Measurements from ENCODE around the gene PRMT7.

PRMT7 gene

GRCh38 chr16:68309799-68310198, 1.0 kb upstream of the PRMT7 start:
- DNase-seq = no peak

- peak; percentile 46 for DNase-seq
These were observed 414 bp upstream of the PRMT7 start for GRCh38 chr16:68310437-68310773.

DNA sequence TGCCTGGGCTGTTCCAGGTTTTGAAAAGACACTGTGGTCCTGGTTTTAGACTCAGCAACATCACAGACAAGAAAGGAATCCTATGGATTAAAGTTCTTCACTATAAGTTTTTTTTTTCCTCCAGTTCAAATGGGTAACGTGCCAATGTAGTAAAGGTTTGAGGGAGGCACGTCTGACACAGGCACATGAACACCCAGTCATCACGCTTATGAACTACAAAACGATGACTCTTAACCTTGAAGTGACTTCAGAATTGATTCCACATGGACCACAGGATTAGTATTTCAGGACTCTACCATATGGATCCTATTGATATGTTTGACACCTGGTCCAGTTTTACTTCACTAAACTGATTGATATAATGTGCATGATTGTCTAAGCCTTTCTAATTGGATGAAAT, 2.3 kb downstream of the PRMT7 start:
- DNase-seq = no peak

DNA sequence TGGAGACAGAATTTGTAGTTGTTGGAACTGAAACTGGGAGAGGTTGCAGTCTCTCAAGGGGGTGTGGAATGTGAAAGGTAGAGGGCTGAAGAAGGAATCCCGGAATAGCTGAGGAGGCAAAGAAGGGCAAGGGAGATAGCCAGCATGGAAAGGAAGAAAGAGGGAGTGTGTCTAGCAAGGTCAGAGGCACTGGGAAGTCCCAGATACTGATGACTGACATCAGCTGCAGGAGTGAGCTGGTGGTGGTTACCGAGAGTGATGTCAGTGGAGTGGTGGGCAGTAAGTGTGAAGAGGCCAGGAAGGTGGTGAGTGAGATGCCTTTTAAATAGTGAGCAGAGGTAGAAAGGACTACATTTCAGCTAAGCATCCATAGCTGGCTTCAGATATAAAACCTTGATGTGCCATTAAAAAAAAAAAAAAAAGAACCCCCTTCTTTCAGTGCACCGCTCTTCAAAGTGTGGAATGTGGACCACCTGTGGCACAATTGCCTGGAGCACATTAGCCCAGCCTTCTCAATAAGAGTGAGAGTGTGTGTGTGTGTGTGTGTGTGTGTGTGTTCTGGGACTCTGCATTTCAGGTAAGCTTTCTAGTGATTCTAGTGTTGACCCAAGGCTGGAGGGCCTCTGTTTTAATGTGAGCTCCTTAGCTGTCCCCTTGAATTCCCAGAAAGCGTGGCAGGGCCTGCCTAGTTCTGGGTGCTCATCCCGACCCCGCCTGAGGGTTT, 8.5 kb downstream of the PRMT7 start:
- DNase-seq = no peak

GRCh38 chr16:68324336-68324735, 13.5 kb downstream of the PRMT7 start:
- no peak for DNase-seq

DNA sequence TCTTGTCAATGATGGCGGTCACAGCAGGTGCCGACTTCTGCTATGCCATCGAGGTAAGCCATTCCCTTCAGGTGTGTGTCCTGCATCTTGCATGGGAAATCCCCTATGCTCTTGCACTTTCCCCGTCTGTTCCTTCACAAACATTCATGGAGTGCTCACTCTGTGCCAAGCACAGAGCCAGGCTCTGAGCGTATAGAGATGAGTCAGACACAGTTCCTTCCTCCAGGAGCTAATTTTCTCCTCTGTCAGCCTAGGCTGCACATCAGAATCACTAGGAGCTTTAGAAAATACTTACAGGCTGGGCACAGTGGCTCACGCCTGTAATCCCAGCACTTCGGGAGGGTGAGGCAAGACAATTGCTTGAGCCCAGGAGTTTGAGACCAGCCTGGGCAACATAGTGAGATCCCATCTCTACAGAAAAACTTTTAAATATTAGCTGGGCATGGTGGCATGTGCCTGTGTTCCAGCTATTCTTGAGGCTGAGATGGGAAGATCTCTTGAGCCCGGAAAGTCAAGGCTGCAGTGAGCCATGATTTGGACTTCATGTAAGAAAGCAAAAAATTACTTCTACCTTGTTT, 14.1 kb downstream of the PRMT7 start:
- no peak for DNase-seq

DNA sequence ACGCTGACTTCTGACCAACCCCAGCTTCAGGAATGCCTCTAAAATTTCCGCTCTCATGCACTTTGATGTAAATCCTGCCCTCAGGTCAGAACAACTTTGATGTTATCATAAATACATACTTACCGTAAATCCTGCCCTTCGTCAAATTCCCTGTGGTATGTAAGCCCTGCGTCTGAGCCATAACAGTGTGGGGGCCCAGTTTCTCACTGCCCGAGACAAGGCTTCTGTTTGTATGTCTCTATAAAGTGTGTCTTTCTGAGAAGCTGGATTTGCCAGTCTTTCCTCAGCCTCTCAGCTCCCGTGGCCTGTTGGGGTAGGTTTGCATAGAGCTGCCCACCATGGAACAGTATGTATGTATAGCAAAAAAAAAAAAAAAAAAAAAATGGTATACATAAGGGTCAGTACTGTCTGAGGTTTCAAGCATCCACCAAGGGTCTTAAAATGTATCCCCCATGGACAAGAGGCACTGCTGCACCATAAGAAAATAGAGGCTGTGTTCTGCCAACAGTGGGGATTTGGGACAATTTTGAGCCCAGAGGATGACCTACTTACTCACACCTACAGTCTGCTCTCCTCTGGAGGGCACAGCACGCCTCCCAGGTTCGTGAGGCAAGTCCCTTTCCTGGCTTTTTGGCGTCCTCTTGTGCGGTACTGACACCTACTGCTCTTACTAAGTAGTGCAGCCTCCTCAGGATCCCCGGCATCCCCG, 17.5 kb downstream of the PRMT7 start:
- peak; percentile 18 for DNase-seq

DNA sequence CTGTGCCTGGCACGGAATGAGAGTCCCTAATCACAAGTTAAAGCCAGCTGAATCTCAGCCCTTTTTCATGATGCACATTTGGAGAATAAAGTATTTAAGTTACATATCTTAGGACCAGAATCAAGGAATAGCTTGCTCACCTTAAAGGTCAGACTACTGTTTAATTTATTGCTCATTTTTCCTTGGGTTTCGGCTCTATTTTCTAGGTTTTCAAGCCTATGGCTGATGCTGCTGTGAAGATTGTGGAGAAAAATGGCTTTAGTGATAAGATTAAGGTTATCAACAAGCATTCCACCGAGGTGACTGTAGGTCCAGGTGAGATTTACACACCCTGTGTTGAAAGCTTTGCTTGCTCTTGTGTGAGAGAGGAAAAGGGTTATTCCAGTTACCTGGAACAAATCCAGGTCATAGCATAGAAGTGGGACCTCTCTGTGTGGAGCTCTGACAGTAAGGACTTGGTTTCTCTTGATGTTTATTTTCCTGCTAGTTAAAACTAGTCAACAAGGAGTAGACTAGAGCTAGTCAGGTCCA, 18.1 kb downstream of the PRMT7 start:
- DNase-seq = no peak

DNA sequence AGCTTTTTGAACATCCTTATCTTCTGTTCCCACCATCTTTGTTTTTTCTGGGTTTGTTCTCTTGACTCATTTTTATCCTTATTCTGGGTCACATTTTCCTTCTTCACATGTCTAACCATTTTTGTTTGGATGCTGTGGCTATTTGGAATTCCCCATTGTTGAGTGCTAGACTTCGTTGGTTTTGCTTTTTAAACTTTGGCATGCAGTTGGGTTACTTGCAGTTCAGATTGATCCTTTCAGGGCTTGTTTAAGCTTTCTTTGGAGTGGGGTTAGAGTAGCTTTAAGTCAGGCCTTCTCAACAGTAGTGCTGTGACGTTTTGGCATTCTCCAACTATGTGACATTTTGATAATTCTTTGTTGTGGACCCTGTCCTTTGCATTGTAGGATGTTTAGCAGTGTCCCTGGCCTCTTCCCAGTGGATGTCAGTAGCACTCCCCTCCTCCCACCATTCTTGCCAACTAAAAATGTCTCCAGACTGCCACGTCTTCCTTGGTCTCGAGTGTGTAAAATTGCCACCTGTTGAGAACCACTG, 21.1 kb downstream of the PRMT7 start:
- DNase-seq = no peak

- DNase-seq = no peak
These were observed 21.7 kb downstream of the PRMT7 start for GRCh38 chr16:68332411-68333121.

- no peak for DNase-seq
These were observed 24.4 kb downstream of the PRMT7 start for GRCh38 chr16:68335175-68335574.

GRCh38 chr16:68338326-68339119, 27.7 kb downstream of the PRMT7 start:
- DNase-seq = no peak

- DNase-seq = no peak
These were observed 28.4 kb downstream of the PRMT7 start for GRCh38 chr16:68339214-68339613.

DNA sequence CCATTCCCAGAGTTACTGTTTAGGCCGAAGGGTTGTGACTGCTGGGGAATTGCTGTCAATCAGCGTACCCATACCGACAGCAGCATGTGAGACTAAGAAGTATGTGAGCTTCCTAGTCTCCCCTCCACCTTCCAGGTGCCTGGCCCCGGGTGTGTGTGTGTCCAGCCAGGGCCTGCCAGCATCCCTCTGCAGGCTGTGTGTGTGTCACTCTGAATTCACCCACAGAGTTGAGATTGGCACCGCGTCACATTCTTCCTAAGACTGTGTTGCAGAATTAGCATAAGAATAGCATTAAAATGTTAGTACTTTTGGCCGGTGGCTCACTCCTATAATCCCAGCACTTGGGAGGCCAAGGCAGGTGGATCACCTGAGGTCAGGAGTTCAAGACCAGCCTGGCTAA, 31.8 kb downstream of the PRMT7 start:
- DNase-seq = no peak

DNA sequence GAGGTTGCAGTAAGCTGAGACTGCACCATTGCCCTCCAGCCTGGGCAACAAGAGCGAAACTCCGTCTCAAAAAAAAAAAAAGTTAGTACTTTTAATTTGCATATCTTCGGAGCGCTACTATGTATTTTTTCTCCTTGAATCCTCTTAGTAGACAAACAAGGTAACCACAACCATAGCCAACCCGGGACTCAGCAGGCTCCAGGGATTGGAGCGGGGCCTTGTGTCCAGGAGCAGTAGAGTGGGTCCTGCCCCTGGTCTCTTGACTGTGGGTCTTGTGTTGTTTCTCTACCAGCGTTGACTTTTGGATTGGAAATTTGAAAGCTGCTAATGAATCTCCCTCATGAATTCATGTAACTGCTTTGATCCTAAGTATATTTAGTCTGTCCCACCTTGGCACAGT, 32.3 kb downstream of the PRMT7 start:
- DNase-seq = no peak

DNA sequence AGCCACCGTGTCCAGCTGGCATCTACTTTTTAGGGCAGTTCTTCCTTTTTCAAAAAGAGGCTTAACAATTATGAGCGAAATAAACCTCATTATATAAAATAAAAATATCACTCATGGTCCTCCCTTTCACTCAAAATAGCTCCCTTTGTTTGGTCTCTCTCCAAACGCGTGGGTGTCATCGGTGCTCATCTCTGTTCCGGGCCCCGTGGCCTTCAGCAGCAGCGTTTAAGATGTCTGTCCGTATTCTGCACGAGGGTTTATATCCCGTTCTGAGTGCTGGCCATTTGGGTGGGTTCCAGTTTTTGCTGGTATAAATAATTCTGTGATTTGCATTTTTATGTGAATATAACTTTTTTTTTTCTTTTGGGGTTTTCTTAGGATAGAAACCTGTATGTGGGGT, 33.4 kb downstream of the PRMT7 start:
- no peak for DNase-seq

DNA sequence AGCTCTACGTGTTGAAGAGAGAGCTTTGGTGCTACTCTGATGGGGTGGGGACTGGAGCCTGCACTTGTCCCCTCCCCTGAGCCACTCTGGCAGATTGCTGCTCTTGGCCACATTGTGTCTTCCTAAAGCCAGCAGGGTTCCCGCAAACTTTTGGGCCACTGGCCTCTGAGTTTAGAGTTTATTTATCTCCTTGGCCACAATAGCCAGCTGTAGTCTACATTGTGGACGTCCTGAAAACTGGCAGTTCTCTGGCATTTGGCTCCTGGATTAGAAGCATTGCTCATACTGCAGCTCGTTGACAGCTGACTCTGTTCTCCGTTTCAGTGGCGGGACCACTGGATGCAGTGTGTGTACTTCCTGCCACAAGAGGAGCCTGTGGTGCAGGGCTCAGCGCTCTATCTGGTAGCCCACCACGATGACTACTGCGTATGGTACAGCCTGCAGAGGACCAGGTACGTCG, 34.6 kb downstream of the PRMT7 start:
- DNase-seq = no peak

- no peak for DNase-seq
These were observed 35.3 kb downstream of the PRMT7 start for GRCh38 chr16:68345958-68346635.

DNA sequence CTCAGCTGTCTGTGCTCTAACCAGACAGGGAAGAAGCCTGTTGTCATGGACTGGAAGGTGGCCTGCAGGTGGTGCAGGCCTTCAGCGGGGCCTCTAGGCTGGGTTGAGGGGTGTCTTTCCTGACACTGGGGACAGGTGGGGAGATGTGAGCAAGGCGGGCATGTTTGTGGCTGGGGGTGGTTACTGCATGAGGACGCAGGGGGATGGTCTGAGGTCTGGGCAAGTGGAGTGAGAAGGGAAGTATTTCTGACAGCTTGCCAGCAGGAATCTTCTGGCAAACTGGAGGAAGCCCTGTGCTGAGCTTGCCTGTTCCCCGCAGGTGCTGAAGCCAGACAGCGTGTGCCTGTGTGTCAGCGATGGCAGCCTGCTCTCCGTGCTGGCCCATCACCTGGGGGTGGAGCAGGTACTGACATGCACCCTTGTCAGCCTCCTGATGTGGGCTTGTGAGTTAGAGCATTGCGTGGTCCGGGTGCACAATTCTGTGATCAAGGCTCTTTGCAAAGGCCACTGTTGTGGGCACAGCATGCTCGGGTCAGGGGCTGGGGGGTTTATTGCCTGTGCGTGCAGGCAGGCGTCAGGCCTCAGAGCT, 36.2 kb downstream of the PRMT7 start:
- no peak for DNase-seq

DNA sequence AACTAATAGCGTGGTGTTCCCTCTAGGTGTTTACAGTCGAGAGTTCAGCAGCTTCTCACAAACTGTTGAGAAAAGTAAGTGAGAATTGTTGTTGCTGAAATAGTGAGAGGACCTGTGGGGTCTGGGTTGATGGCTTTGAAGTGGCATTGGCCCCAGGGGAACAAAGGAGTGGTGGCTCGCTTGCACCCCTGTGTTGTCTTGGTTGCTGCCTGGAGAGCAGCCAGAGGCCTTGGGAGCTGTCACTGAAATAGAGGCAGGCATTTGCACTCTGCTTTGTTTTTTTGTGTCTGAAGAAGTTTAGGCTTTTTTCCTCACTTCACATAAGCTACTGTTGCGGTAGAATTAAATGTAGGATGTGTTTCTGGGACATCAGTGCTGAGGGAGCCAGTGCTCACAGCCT, 36.8 kb downstream of the PRMT7 start:
- DNase-seq = no peak
